Chondrocyte (in vitro differentiated cells): ENCODE measurements around the gene NAA40. TPM values are rescaled to one million over a fixed set of nuclear protein-coding genes. Genes with fewer than 3 reads are reported as not detected.

Experiments
- DNase-seq: peaks from one replicate; pipeline ENCODE4 v3.0.0; 2021; ENCODE audit warnings: mixed read lengths, low spot score
- H3K27ac Mint-ChIP-seq: one replicate; pipeline ENCODE4 v1.8.0; 2021; ENCODE audit warnings: mild to moderate bottlenecking, moderate library complexity, mixed read lengths; ENCODE audit not compliant: unreplicated experiment
- H3K27me3 Mint-ChIP-seq: 2 replicates; pipeline ENCODE4 v1.8.0; 2021; ENCODE audit warnings: low read depth, mixed read lengths
- H3K36me3 Mint-ChIP-seq: 2 replicates; pipeline ENCODE4 v1.8.0; 2021; ENCODE audit warnings: low read depth, mixed read lengths
- H3K4me1 Mint-ChIP-seq: 2 replicates; pipeline ENCODE4 v1.8.0; 2021; ENCODE audit warnings: low read depth, mild to moderate bottlenecking, mixed read lengths
- H3K4me3 Mint-ChIP-seq: one replicate; pipeline ENCODE4 v1.8.0; 2021; ENCODE audit warnings: mild to moderate bottlenecking, moderate library complexity, mixed read lengths; ENCODE audit not compliant: unreplicated experiment
- H3K9me3 Mint-ChIP-seq: 2 replicates; pipeline ENCODE4 v1.8.0; 2021; ENCODE audit warnings: low read depth, mixed read lengths
- CTCF ChIP-seq: fragments of 200-600 bp; sonication (generic); IDR thresholded peaks from 2 replicates; pipeline ENCODE4 v1.5.0; 2021; ENCODE audit warnings: antibody characterized with exemption, mild to moderate bottlenecking, moderate library complexity
- total RNA-seq: library from RNA; stranded (reverse); gene quantifications from 3 replicates; pipeline ENCODE4 v1.2.1, GENCODE V29; 2021

NAA40 gene
- total RNA-seq, 1 donor from 2014 or later, result 17.7 TPM

- no peak overlapping the region for H3K27ac Mint-ChIP-seq
- no peaks in the 10 kb centered on the region for H3K4me1 Mint-ChIP-seq
- H3K36me3 Mint-ChIP-seq, result no peaks in the 10 kb centered on the region
- no peak for DNase-seq
- peaks cover 4% of the 10 kb centered on the region for H3K27me3 Mint-ChIP-seq
- no peaks in the 10 kb centered on the region for H3K9me3 Mint-ChIP-seq
- TF ChIP-seq CTCF, result no peak
- H3K4me3 Mint-ChIP-seq, result no peak overlapping the region
These were observed 7.8 kb upstream of the NAA40 start for GRCh38 chr11:63931045-63931444.

GRCh38 chr11:63931876-63932275, 6.9 kb upstream of the NAA40 start:
- DNase-seq, result no peak
- H3K27ac Mint-ChIP-seq, result no peak overlapping the region
- no peaks in the 10 kb centered on the region for H3K4me1 Mint-ChIP-seq
- no peaks in the 10 kb centered on the region for H3K36me3 Mint-ChIP-seq
- no peak for TF ChIP-seq CTCF
- no peak overlapping the region for H3K4me3 Mint-ChIP-seq
- H3K27me3 Mint-ChIP-seq, result peaks cover 4% of the 10 kb centered on the region
- no peaks in the 10 kb centered on the region for H3K9me3 Mint-ChIP-seq

- Mint-ChIP-seq H3K9me3 (no peaks in the 10 kb centered on the region), H3K27me3 (no peaks in the 10 kb centered on the region), H3K36me3 (no peaks in the 10 kb centered on the region), H3K4me1 (peaks cover 3% of the 10 kb centered on the region), H3K4me3 (no peak overlapping the region), H3K27ac (no peak overlapping the region)
- no peak for DNase-seq
- no peak for TF ChIP-seq CTCF
These were observed 5.3 kb upstream of the NAA40 start for GRCh38 chr11:63933459-63933858.

GRCh38 chr11:63937713-63938478, 906 bp upstream of the NAA40 start:
- Mint-ChIP-seq H3K27me3 (no peaks in the 10 kb centered on the region), H3K27ac (peak overlapping the region; percentile 77), H3K4me1 (peaks cover 17% of the 10 kb centered on the region), H3K36me3 (peaks cover 1% of the 10 kb centered on the region), H3K4me3 (peak overlapping the region; percentile 91), H3K9me3 (no peaks in the 10 kb centered on the region)
- TF ChIP-seq CTCF, result no peak
- DNase-seq, result no peak

GRCh38 chr11:63939397-63939891, 642 bp downstream of the NAA40 start:
- no peaks in the 10 kb centered on the region for H3K9me3 Mint-ChIP-seq
- DNase-seq, result no peak
- peak overlapping the region; percentile 63 for H3K27ac Mint-ChIP-seq
- peak overlapping the region; percentile 91 for H3K4me3 Mint-ChIP-seq
- H3K27me3 Mint-ChIP-seq, result no peaks in the 10 kb centered on the region
- TF ChIP-seq CTCF, result peak; percentile 17
- peaks cover 17% of the 10 kb centered on the region for H3K4me1 Mint-ChIP-seq
- H3K36me3 Mint-ChIP-seq, result peaks cover 1% of the 10 kb centered on the region
